HepG2 (cell line): Measurements from ENCODE around the gene MAEA.

Source experiments
- PHF8 ChIP-seq: sonication (generic); formaldehyde crosslinking; IDR thresholded peaks from 2 replicates; pipeline ENCODE4 v1.5.0; 2020; ENCODE audit warnings: missing genetic modification reagents
- SRSF1 ChIP-seq: fragments of 200-400 bp; formaldehyde crosslinking; optimal IDR thresholded peaks from 2 replicates; pipeline ENCODE3; 2017; ENCODE audit warnings: mild to moderate bottlenecking, low read depth, low read length, moderate library complexity
- ZFY ChIP-seq: sonication (generic); formaldehyde crosslinking; IDR thresholded peaks from 2 replicates; pipeline ENCODE4 v1.4.0; 2020; ENCODE audit warnings: missing genetic modification reagents
- TF ChIP-seq, protein P1 (sequence below), 2 experiments: sonication (generic) in 1 of 2; formaldehyde crosslinking in 1 of 2; IDR thresholded peaks; 2 replicates each; pipeline versions ENCODE4 v1.6.1 to v1.9.0; 2014 to 2022; ENCODE audit warnings: antibody characterized with exemption in 1 of 2, borderline replicate concordance in 1 of 2, inconsistent platforms in 1 of 2, low read depth in 1 of 2, missing genetic modification reagents in 1 of 2

DNA sequence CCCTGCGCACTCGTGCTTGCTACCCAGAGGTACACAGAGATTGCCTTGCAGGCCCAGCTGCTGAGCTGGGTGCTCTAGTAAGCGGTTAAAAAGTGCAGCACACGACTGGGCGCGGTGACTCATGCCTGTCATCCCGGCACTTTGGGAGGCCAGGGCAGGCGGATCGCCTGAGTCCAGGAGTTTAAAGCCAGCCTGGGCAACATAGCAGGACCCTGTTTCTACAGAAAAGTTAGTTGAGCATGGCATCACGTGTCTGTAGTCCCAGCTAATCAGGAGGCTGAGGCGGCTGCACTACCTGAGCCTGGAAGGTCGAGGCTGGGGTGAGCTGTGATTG lies 62.8 kb downstream of the MAEA start:
- TF ChIP-seq ZFY (CRISPR knock-in tag), result no peak
- TF ChIP-seq PHF8, result no peak
- TF ChIP-seq, protein P1, sequence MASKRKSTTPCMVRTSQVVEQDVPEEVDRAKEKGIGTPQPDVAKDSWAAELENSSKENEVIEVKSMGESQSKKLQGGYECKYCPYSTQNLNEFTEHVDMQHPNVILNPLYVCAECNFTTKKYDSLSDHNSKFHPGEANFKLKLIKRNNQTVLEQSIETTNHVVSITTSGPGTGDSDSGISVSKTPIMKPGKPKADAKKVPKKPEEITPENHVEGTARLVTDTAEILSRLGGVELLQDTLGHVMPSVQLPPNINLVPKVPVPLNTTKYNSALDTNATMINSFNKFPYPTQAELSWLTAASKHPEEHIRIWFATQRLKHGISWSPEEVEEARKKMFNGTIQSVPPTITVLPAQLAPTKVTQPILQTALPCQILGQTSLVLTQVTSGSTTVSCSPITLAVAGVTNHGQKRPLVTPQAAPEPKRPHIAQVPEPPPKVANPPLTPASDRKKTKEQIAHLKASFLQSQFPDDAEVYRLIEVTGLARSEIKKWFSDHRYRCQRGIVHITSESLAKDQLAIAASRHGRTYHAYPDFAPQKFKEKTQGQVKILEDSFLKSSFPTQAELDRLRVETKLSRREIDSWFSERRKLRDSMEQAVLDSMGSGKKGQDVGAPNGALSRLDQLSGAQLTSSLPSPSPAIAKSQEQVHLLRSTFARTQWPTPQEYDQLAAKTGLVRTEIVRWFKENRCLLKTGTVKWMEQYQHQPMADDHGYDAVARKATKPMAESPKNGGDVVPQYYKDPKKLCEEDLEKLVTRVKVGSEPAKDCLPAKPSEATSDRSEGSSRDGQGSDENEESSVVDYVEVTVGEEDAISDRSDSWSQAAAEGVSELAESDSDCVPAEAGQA (IDR thresholded peaks at IDR 0.05; ENCODE audit: low read depth), result no peak
- TF ChIP-seq, protein P1 (CRISPR knock-in tag; IDR thresholded peaks at IDR 0.05; ENCODE audit: borderline replicate concordance), result no peak
- TF ChIP-seq SRSF1, result no peak
